HAP-1 (cell line): ENCODE data around the gene UVSSA.

Experiments used
- DNase-seq, 2 experiments: peaks; one replicate each; pipeline ENCODE4 v3.0.0-alpha.2; 2016 to 2020; ENCODE audit warnings: low spot score in 2 of 2
- H3K27me3 ChIP-seq: fragments of 250-450 bp; sonication (Bioruptor Pico); 2 replicates; pipeline ENCODE4 v1.5.1; 2020; ENCODE audit warnings: low read depth, mild to moderate bottlenecking, moderate library complexity
- H3K36me3 ChIP-seq: fragments of 250-450 bp; sonication (Bioruptor Pico); replicated peaks from 2 replicates; pipeline ENCODE4 v1.5.1; 2020; ENCODE audit warnings: mild to moderate bottlenecking
- H3K4me1 ChIP-seq: fragments of 250-450 bp; sonication (Bioruptor Pico); 2 replicates; pipeline ENCODE4 v1.5.1; 2020; ENCODE audit warnings: mild to moderate bottlenecking
- H3K4me3 ChIP-seq: fragments of 250-450 bp; sonication (Bioruptor Pico); 2 replicates; pipeline ENCODE4 v1.5.1; 2020; ENCODE audit warnings: mild to moderate bottlenecking, moderate library complexity
- H3K9me3 ChIP-seq: fragments of 250-450 bp; sonication (Bioruptor Pico); 2 replicates; pipeline ENCODE4 v1.5.1; 2020; ENCODE audit warnings: mild to moderate bottlenecking, moderate library complexity
- in situ Hi-C: fragments of 300-500 bp; cut with MboI; formaldehyde crosslinking; loops from 3 replicates; pipeline ENCODE4 v1.14.3; 2020; ENCODE audit warnings: low sequenced_read_pairs, inconsistent platforms, mixed read lengths

UVSSA gene

GRCh38 chr4:1396806-1397455 lies 49.9 kb downstream of the UVSSA start:
- Histone ChIP-seq H3K4me3 (no peak overlapping the region), H3K4me1 (no peaks in the 10 kb centered on the region), H3K27me3 (no peaks in the 10 kb centered on the region; the same call in 1 of the 2 replicates), H3K36me3 (no peaks in the 10 kb centered on the region), H3K9me3 (0 out of 2 replicates have a peak, but pooled peaks cover 2% of the 10 kb centered on the region)
- no peak for DNase-seq
- in situ Hi-C loops, result no loop called here

GRCh38 chr4:1398681-1399507 lies 51.9 kb downstream of the UVSSA start:
- in situ Hi-C loops, result no loop called here
- Histone ChIP-seq H3K27me3 (no peaks in the 10 kb centered on the region; the same call in 1 of the 2 replicates), H3K4me1 (no peaks in the 10 kb centered on the region), H3K36me3 (no peaks in the 10 kb centered on the region), H3K4me3 (no peak overlapping the region), H3K9me3 (0 out of 2 replicates have a peak, but pooled peaks cover 2% of the 10 kb centered on the region)
- no peak for DNase-seq

- H3K9me3 ChIP-seq, result 0 out of 2 replicates have a peak, but pooled peaks cover 2% of the 10 kb centered on the region
- in situ Hi-C loops, result no loop called here
- H3K27me3 ChIP-seq, result no peaks in the 10 kb centered on the region; the same call in 1 of the 2 replicates
- no peaks in the 10 kb centered on the region for H3K36me3 ChIP-seq
- no peaks in the 10 kb centered on the region for H3K4me1 ChIP-seq
- no peak overlapping the region for H3K4me3 ChIP-seq
- no peak for DNase-seq
Measured at GRCh38 chr4:1399508-1400190, 52.6 kb downstream of the UVSSA start.

- Histone ChIP-seq H3K4me3 (no peak overlapping the region), H3K4me1 (no peaks in the 10 kb centered on the region), H3K36me3 (no peaks in the 10 kb centered on the region), H3K9me3 (0 out of 2 replicates have a peak, but pooled peaks cover 2% of the 10 kb centered on the region), H3K27me3 (no peaks in the 10 kb centered on the region; the same call in 1 of the 2 replicates)
- DNase-seq, result no peak
- in situ Hi-C loops, result no loop called here
Measured at GRCh38 chr4:1400191-1400805, 53.3 kb downstream of the UVSSA start.

DNA sequence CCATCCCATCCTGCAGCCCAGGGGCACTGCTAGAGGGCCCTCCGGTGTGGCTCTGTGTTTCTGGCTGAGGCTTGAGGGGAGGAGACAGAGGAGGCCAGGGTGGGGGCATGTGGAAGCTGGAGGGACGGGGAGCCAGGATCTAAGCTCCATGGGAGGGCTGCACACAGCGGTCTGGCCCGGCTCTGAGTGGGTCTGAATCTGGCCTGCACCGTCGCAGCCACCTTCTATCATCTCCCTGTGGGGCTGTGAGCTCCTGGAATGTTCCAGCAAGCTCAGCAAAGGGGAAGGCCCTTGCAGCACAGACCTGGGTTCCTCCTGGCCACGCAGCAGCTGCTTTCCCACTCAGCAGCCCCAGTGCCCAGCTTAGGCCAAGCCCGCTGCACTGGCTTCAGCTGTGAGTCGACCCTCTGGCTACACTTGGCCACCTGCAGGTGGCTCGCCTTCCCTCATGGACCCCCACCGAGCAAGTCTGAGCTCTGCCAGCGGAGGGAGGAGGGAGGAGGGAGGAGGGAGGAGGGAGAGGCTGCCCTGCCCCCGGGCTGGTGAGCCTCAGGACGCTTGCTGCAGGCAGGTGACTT lies 53.9 kb downstream of the UVSSA start:
- Histone ChIP-seq H3K4me3 (no peak overlapping the region), H3K9me3 (0 out of 2 replicates have a peak, but pooled peaks cover 2% of the 10 kb centered on the region), H3K27me3 (no peaks in the 10 kb centered on the region; the same call in 1 of the 2 replicates), H3K36me3 (no peaks in the 10 kb centered on the region), H3K4me1 (no peaks in the 10 kb centered on the region)
- no peak for DNase-seq
- in situ Hi-C loops, result no loop called here

GRCh38 chr4:1401409-1402020 lies 54.5 kb downstream of the UVSSA start:
- H3K4me1 ChIP-seq, result no peaks in the 10 kb centered on the region
- no peak for DNase-seq
- 0 out of 2 replicates have a peak, but pooled peaks cover 2% of the 10 kb centered on the region for H3K9me3 ChIP-seq
- H3K36me3 ChIP-seq, result no peaks in the 10 kb centered on the region
- in situ Hi-C loops, result no loop called here
- no peak overlapping the region for H3K4me3 ChIP-seq
- no peaks in the 10 kb centered on the region; the same call in 1 of the 2 replicates for H3K27me3 ChIP-seq

- no peak for DNase-seq
- no peaks in the 10 kb centered on the region for H3K36me3 ChIP-seq
- H3K4me1 ChIP-seq, result no peaks in the 10 kb centered on the region
- H3K9me3 ChIP-seq, result 0 out of 2 replicates have a peak, but pooled peaks cover 1% of the 10 kb centered on the region
- in situ Hi-C loops, result no loop called here
- H3K4me3 ChIP-seq, result no peak overlapping the region
- H3K27me3 ChIP-seq, result no peaks in the 10 kb centered on the region; the same call in 1 of the 2 replicates
Measured at GRCh38 chr4:1402021-1402515, 55.1 kb downstream of the UVSSA start.

DNA sequence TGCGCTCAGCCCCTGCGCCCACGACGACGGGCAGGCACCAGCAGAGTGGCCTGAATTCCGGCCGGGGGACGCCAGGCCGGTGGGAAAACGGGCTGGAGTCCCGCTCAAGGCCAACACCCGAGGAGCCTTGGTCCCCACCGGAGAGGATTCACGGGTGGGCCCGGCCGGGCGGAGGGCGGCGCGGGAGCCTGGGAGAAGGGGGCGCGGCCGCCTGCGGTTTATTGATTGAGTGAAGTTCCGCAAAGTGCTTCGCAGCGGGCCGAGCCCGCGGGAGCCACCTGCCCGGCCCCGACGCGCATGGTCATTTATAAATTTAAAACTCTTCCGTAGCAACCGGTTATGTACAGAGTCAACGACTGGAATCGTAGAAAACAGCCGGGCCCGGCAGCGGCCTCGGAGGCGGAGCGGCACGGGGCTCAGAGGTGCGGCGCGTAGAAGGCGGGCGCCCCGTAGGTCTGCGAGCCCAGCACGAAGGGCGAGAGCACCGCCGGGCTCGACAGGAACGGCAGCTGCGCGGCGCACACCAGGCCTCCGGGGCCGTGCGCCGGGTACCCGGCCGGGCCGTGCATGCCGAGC lies 55.6 kb downstream of the UVSSA start:
- in situ Hi-C loops, result no loop called here
- Histone ChIP-seq H3K27me3 (no peaks in the 10 kb centered on the region; the same call in 1 of the 2 replicates), H3K36me3 (no peaks in the 10 kb centered on the region), H3K9me3 (no peaks in the 10 kb centered on the region), H3K4me1 (no peaks in the 10 kb centered on the region), H3K4me3 (no peak overlapping the region)
- no peak for DNase-seq

DNA sequence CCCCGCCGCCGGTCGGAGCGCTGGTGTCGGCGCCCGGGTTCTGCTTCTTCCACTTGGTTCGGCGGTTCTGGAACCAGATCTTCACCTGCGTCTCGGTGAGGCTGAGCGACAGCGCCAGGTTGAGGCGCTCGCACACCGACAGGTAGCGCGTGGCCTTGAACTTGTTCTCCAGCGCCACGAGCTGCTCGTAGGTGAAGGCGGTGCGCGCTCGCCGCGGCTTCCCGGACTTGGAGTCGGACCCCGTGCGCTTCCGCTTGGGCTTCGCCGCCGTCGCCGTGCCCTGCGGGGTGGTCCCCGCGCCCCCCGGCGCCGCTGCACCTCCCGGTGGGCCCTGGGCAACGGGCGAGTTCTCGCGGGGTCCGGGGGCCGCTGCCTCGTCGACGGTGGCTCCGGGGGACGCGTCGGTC lies 56.2 kb downstream of the UVSSA start:
- in situ Hi-C loops, result no loop called here

DNA sequence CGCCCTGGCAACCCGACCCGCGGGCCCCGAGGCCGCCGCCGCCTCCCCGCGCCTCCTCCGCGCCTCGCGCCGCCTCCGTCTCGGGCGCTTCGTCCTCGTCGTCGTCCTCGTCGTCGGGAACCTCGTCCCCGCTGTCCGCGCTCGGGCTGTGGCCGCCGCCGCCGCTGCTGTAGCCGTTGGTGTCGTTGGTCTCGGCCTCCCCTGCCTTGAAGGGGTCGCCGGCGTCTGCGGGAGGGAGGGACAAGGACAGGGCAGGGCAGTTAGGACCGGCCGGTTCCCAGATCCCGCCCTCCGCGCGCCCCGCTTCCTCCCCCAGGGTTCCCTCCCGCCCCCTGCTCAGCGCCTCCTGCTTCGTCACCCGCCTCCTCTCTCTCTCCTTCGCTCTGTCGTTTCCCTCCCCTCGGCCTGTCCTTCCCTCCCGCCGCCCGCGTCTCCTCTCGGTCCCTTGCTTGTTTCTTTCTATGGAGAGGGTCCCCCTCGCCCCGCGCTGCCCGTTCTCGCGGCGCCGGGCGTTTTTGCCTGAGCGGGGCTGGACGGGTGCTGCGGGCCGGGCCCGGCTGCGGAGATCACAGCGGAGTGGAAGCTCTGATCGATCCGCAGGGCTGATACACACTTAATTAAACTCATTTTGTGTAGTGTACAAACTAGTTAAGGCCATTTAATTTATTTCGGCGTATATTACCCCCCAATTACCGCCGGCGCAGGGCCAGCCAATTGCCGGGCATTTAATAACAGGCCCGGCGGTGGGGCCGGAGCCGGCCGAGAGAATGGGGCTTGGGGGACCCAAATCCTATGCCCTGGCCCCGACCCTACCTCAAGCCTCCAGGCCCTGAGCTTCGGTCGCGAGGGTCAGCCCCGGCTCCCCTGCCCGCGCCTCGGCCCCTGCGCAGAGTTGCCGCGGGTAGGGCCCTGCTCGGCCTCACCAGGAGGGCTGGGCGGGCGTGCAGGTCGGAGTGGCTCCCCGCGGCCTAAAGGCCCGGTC lies 56.9 kb downstream of the UVSSA start:
- in situ Hi-C loops, result no loop called here
- H3K36me3 ChIP-seq, result no peaks in the 10 kb centered on the region
- H3K9me3 ChIP-seq, result no peaks in the 10 kb centered on the region
- H3K4me3 ChIP-seq, result no peak overlapping the region
- H3K4me1 ChIP-seq, result no peaks in the 10 kb centered on the region
- no peak for DNase-seq
- H3K27me3 ChIP-seq, result peaks cover 3% of the 10 kb centered on the region

More for the DNA sequence above, 56.2 kb downstream of the UVSSA start:
- H3K4me3 ChIP-seq, result no peak overlapping the region
- H3K4me1 ChIP-seq, result no peaks in the 10 kb centered on the region
- H3K9me3 ChIP-seq, result no peaks in the 10 kb centered on the region
- no peak for DNase-seq
- no peaks in the 10 kb centered on the region for H3K36me3 ChIP-seq
- no peaks in the 10 kb centered on the region; the same call in 1 of the 2 replicates for H3K27me3 ChIP-seq

- peaks cover 4% of the 10 kb centered on the region for H3K27me3 ChIP-seq
Measured at GRCh38 chr4:1404573-1405253, 57.7 kb downstream of the UVSSA start.

More at GRCh38 chr4:1404573-1405253, 57.7 kb downstream of the UVSSA start:
- no peak overlapping the region for H3K4me3 ChIP-seq
- H3K4me1 ChIP-seq, result no peaks in the 10 kb centered on the region
- in situ Hi-C loops, result no loop called here
- no peaks in the 10 kb centered on the region for H3K9me3 ChIP-seq
- no peaks in the 10 kb centered on the region for H3K36me3 ChIP-seq
- no peak for DNase-seq
